GM21515 (cell line): Measurements from ENCODE around the gene CFDP1.

Experiments
- ATAC-seq: cut with Tn5 transposase; IDR thresholded peaks from one replicate; pipeline ENCODE4 v1.9.1; 2021; ENCODE audit not compliant: unreplicated experiment

Gene CFDP1

GRCh38 chr16:75323933-75324332 lies 109.4 kb downstream of the CFDP1 start:
- no peak for ATAC-seq

GRCh38 chr16:75323198-75323597 lies 110.1 kb downstream of the CFDP1 start:
- ATAC-seq, result no peak

GRCh38 chr16:75322740-75323139 lies 110.6 kb downstream of the CFDP1 start:
- no peak for ATAC-seq

DNA sequence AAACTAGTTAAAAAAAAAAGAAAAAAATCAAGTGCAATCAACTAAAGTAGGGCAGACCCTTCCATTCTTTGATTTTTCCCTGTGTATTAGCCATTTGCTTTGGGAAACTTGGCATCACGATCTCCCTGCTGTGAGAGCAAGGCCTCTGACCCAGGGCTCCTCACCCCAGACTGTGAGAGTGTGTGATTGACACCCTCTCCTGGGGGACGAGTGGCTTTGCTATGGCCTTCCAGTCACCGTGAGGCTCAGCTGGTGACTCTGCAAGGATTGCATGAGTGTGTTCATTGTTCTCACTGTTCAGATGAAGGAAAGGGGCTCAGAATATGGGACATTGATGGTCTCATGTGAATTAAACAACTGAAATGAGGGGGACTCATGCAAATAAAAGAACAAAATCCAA lies 112.9 kb downstream of the CFDP1 start:
- ATAC-seq, result no peak

DNA sequence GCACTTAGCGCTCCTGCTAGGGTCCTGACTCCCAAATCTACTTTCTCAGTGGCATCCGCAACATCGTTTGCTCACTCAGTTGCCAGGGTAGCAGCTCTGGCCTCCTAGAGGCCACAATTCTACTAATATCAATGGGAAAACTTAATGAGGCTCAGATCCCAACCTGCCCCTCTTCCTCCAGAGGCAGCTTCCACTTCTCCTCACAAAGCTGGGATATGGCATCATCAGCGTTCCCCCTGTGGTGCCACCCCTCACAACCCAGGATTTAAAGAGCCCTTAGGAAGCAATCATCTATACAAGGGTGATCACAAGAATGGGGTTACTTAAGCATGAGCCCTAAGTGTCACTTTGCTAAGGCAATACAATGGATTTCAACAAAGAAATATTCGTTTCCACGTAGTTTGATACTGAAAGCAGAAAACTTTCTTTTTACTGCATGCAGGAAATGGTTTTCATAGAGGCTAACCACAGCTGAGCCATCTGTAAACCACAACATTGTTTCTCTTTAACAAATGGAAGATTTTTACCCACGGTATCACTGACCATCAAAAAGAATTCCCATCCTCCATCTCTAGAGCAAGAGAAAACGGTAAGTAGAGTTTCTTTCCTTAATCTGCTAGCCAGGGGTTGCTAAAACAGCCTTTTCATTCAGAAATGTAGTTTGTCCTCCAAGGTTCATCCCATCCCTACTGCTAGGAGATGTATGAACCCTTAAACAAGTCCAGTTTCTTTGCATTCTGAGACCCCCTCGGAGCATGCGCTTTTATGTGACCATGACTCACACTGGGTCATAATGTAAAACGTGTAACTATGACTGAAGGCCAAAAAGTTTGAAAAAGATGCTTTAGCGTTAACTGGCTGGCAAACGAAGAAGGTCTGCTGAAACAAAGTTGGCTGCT lies 113.5 kb downstream of the CFDP1 start:
- ATAC-seq, result peak; percentile 85

DNA sequence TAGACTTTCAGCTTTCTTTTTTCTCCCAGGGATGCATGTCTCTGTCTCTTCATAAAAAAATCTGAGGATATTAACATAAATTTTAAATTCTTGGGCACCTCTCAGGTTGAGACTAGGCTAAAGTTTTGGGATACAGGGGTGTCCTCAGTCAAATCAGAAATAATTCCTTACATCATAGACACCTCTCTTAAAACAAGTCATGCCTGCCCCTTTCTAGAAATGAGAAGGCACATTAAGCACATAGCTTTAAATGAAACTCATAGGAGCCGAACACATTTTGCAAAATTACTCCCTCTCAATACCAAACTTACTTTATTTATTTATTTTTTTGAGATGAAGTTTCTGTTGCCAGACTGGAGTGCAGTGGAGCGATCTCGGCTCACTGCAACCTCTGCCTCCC lies 114.6 kb downstream of the CFDP1 start:
- no peak for ATAC-seq

DNA sequence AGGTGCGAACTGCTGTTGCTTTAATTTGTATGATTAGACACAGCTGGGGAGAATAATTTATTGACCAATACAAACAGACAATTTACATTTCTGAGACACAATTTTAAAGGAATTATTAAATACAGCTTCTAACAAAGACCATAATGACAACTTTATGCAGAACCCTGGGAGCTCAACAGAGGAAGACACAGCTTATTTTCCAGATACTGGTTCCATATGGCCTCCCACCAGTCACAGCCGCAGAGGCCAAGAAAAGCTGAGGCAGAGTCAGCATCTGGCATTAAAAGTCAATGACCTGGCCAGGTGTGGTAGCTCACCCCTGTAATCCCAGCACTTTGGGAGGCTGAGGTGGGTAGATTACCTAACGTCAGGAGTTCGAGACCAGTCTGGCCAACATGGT lies 115.8 kb downstream of the CFDP1 start:
- ATAC-seq, result no peak

DNA sequence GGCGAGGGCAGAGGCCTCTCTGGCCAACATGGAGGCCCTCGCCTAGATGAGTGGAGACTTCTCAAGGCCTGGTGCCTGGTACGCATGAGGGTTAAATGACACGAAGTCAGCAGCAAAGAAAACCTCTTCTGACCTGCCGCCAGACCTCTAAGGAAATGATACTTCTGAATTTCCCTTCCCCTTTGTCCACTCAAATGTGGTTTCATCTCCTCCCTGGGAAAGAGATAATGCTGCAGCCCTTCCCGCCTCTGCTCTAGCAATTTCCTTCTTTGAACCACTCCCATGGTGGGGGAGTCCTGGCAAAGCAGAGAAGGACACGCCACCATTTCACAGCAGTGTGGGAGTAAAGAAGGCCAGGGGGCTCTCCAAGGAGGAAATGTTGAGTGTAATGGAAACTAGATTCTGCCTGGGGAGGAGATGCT lies 116.2 kb downstream of the CFDP1 start:
- no peak for ATAC-seq

DNA sequence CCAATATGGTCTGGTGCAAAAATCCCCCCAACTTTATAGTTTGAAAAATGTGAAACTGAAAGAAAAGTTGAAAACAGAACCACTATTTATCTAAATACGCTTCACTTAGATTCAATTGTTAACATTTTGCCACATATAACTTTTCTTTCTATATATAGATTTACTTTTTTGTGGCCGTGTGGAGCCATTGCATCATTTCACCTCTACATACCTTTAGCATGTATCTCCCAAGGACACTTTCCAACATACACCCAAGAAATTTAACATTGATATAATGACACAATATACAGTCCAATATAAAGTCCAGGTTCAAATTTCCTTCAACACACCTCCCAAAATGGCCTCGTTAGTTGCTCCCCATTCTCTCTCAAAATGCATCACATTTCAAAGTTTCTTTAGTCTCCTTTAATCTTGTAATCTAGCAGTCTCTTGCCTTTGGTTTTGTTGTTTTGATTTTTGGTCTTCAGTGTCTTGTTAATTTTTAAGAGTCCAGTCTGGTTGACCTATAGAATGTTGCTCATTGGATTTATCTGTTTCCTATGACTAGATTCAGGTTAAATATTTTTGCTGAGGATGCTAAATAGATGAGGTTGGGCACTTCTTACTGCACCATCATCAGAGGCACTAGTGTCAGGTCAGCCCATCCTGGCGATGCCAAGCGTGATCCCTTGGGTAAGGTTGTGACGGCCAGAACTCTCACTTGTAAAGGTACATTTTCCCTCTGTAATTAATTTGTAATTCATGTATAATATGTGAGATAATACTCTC lies 117.6 kb downstream of the CFDP1 start:
- ATAC-seq, result no peak

- ATAC-seq, result no peak
These were observed 120.4 kb downstream of the CFDP1 start for GRCh38 chr16:75312875-75313274.

GRCh38 chr16:75311383-75311938 lies 121.8 kb downstream of the CFDP1 start:
- no peak for ATAC-seq

GRCh38 chr16:75310541-75310940 lies 122.8 kb downstream of the CFDP1 start:
- ATAC-seq, result no peak

- no peak for ATAC-seq
These were observed 123.3 kb downstream of the CFDP1 start for GRCh38 chr16:75309899-75310430.

DNA sequence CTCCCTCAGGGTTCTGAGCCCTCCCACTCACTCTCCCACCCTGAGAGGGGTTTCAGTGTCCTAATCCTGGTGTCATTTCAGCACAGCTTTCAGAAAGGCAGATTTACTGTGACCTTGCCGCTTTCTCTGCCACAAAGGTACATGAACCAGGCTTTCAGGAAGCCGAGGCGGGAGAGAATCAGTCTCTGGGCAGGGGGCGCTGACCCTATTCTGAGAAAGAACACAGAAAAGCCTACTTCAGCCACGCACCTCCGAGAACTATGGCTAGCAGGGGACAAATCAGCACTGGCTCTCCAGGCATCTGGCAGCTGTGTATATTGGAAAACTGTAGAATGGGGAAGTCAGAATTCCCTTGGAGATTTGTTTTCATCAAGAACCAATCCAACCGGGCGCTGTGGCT lies 124.1 kb downstream of the CFDP1 start:
- no peak for ATAC-seq

DNA sequence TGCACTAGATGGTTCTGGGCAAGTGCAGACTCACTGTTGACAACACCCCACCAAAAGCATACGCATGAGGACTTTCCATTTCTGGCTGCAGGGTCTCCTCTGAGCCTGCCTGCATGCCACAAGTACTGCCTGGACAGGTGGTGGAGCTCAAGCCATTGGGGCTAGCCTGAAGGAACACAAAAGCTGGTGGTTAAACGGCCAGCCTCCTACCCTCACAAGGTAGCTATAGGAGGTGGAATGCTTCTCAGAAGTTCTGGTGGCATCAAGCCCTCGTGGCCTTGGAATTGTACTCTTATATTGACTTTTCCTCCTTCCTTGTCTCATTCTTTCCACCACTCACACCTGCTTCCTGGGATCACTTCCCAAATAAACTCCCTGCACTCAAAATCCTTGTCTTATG lies 125.3 kb downstream of the CFDP1 start:
- ATAC-seq, result no peak

DNA sequence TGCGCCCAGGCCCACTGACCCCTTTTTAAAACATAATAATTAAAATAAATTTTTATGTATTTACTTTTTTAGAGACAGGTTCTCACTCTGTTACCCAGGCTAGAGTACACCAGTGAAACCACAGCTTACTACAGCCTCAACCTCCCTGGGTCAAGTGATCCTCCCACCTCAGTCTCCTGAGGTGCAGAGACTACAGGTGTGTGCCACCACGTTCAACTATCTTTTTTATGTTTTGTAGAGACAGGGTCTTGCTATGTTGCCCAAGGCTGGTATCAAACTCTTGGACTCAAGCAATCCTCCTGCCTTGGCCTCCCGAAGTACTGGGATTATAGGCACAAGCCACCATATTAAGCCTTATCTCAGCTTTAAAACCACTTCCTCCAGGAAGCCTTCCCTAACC lies 125.8 kb downstream of the CFDP1 start:
- no peak for ATAC-seq

GRCh38 chr16:75306099-75306762 lies 127.1 kb downstream of the CFDP1 start:
- no peak for ATAC-seq

DNA sequence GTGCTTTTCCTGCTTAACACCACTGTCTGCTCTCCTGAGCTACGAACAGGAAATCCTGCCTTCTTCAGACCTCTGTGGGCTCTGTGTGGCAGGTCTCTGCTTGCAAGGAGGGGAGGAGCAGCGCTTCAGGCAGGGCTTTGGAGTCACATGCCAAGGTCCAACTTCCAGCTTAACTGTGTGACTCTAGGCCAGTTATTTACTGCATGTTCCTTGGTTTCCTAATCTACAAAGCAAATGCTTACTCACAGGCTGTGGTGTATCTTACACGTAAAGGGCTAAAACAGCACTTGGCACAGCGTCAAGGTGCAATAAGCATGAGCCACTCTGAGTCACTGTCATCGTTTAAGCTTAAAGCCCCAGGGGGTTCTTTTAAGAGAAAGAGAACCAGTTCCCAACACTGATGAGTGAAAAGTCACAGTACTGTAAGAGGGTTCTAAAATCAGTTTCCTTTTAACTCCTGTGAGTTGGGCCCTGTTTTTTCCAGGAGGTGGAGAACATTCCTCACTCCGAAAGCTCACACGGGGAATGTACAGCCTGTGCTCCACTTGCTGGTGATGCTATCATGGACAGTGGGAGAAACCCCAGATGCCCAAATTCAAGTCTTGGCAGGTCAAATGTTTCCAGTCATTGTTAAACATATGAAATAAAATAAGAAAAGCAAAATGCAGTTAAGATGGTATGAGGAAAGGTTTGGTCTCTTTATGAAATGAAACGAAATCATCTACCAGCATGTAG lies 127.8 kb downstream of the CFDP1 start:
- no peak for ATAC-seq

GRCh38 chr16:75304521-75305363 lies 128.6 kb downstream of the CFDP1 start:
- no peak for ATAC-seq

GRCh38 chr16:75301804-75302203 lies 131.5 kb downstream of the CFDP1 start:
- no peak for ATAC-seq
